ENCODE measurements around the gene GPSM3. TPM values are rescaled to one million over a fixed set of nuclear protein-coding genes. Genes with fewer than 3 reads are reported as not detected.
"Not testable (repeated sequence)": the region's sequence is repeated elsewhere in the genome, so short reads cannot be mapped to it uniquely, and the experiment has no call there.

Gene GPSM3
- total RNA-seq, result 5.9 TPM
- long read RNA-seq, partial matches to known transcripts, result 4 of 5 reads
- long read RNA-seq, other reads (novel, unspliced or antisense), result 0 of 5 reads

- peak; percentile 77 for DNase-seq
- intact Hi-C loops (cut with micrococcal nuclease), result no loop called here
- ATAC-seq, result no peak
Measured at GRCh38 chr6:32192608-32193039, at the start of gene GPSM3. TSS of gene GPSM3 (minus strand) at chr6:32192643. CDS start at chr6:32192513, 130 bp downstream.

- DNase-seq (no peak), ATAC-seq (no peak)
- intact Hi-C loops (cut with micrococcal nuclease), result loop anchor here (10.0 kb wide), 1 partner anchor 174 kb away; no protein-coding TSS in a partner anchor
Measured at GRCh38 chr6:32240686-32241085, 48.2 kb upstream of the GPSM3 start.

- ATAC-seq (no peak), DNase-seq (no peak)
- intact Hi-C loops (cut with micrococcal nuclease), result no loop called here
Measured at GRCh38 chr6:32239462-32239861, 47.0 kb upstream of the GPSM3 start.

- ATAC-seq, result peak; percentile 45
- DNase-seq, result no peak
- intact Hi-C loops (cut with micrococcal nuclease), result no loop called here
Measured at GRCh38 chr6:32234934-32235333, 42.5 kb upstream of the GPSM3 start.

- ATAC-seq, result no peak
- DNase-seq, result no peak
- intact Hi-C loops (cut with micrococcal nuclease), result no loop called here
Measured at GRCh38 chr6:32226434-32226833, 34.0 kb upstream of the GPSM3 start.

- intact Hi-C loops (cut with micrococcal nuclease), result no loop called here
- DNase-seq (no peak), ATAC-seq (no peak)
Measured at GRCh38 chr6:32224696-32225095, 32.3 kb upstream of the GPSM3 start.

- intact Hi-C loops (cut with micrococcal nuclease), result no loop called here
- DNase-seq (no peak), ATAC-seq (peak; percentile 78)
Measured at GRCh38 chr6:32223258-32224235, 31.1 kb upstream of the GPSM3 start, which contains the start of gene NOTCH4. TSS of gene NOTCH4 (minus strand) at chr6:32224067. CDS start at chr6:32223928, 139 bp downstream.

- ATAC-seq, result no peak
- intact Hi-C loops (cut with micrococcal nuclease), result no loop called here
- DNase-seq, result no peak
Measured at GRCh38 chr6:32222333-32223230, 30.1 kb upstream of the GPSM3 start.

GRCh38 chr6:32220021-32220420 lies 27.6 kb upstream of the GPSM3 start:
- intact Hi-C loops (cut with micrococcal nuclease), result no loop called here
- no peak for ATAC-seq

GRCh38 chr6:32218167-32218566 lies 25.7 kb upstream of the GPSM3 start:
- DNase-seq (no peak), ATAC-seq (no peak)
- intact Hi-C loops (cut with micrococcal nuclease), result no loop called here

More at GRCh38 chr6:32220021-32220420, 27.6 kb upstream of the GPSM3 start:
- DNase-seq, result no peak

- no peak for DNase-seq
- no peak for ATAC-seq
- intact Hi-C loops (cut with micrococcal nuclease), result no loop called here
Measured at GRCh38 chr6:32216998-32217397, 24.6 kb upstream of the GPSM3 start.

- no peak for ATAC-seq
- intact Hi-C loops (cut with micrococcal nuclease), result no loop called here
- no peak for DNase-seq
Measured at GRCh38 chr6:32216285-32216684, 23.8 kb upstream of the GPSM3 start.

- no peak for ATAC-seq
- intact Hi-C loops (cut with micrococcal nuclease), result no loop called here
- DNase-seq, result no peak
Measured at GRCh38 chr6:32215617-32216016, 23.2 kb upstream of the GPSM3 start.

GRCh38 chr6:32214126-32214525 lies 21.7 kb upstream of the GPSM3 start:
- ATAC-seq (no peak), DNase-seq (no peak)
- intact Hi-C loops (cut with micrococcal nuclease), result no loop called here

- DNase-seq (no peak), ATAC-seq (no peak)
- intact Hi-C loops (cut with micrococcal nuclease), result no loop called here
Measured at GRCh38 chr6:32213649-32214048, 21.2 kb upstream of the GPSM3 start.

- intact Hi-C loops (cut with micrococcal nuclease), result no loop called here
- ATAC-seq (no peak), DNase-seq (no peak)
Measured at GRCh38 chr6:32212076-32212760, 19.8 kb upstream of the GPSM3 start.

- DNase-seq; intact Hi-C loops (cut with micrococcal nuclease); ATAC-seq: not testable (repeated sequence)
Measured at GRCh38 chr6:32211432-32211831, 19.0 kb upstream of the GPSM3 start.

- intact Hi-C loops (cut with micrococcal nuclease), result no loop called here
- no peak for DNase-seq
- ATAC-seq, result no peak
Measured at GRCh38 chr6:32210191-32210601, 17.8 kb upstream of the GPSM3 start.

GRCh38 chr6:32208996-32209395 lies 16.6 kb upstream of the GPSM3 start:
- ATAC-seq (no peak), DNase-seq (no peak)
- intact Hi-C loops (cut with micrococcal nuclease), result no loop called here
